Midbrain (tissue), 1 donor: ENCODE results near the gene SNX27.
"Not testable (repeated sequence)": the region's sequence is repeated elsewhere in the genome, so short reads cannot be mapped to it uniquely, and the experiment has no call there.

Source experiments
- DNase-seq: peaks from one replicate; lab custom pipeline; 2025; lab: John Stamatoyannopoulos, UW

The SNX27 gene

GRCh38 chr1:151721788-151722510 is 110.1 kb downstream of the SNX27 start:
- no peak for DNase-seq

GRCh38 chr1:151723726-151724370 is 112.0 kb downstream of the SNX27 start:
- DNase-seq = no peak

DNA sequence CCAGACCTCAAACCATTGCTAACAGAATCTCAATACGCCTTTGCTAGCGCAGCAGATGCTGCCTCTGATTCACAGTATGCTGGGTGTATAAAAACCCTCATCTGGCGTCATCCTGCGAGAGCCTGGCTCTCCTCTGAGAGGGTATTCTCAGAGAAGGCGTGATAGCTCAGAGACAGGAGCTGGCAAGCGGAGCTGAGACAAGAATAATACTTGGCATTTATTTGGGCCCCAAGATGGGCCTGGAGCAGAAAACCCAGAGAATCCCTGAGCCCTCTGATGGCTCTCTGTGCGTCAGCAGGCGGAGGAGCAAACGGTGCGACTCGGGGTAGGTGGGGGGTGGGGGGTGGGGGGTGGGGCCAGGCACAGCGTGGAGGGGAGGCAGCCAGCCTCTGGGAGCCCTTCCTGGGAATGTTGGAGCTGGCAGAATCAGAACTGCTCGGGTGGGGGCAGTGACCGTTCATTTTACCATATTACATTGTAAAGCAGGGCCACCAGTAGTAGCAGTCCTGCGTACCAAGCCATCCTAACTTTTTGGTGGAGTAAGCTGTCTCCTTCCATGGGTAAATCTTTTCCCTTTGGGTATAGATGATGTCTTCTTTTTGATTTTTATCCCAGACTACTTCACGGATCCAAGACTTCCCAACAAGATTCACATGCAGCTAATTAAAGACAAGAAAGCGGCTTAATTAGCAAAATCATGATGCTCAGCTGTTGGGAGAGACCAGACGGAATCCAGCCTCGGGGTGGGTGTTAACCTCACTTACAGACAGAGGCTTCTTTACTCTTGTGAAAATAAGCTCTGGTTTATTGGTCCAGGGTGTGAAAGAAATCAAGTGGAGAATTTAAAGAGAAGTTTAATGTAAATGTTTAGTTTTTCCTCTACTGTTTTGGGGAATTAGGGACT is 116.6 kb downstream of the SNX27 start:
- DNase-seq = peak; percentile 36

- no peak for DNase-seq
Observed at GRCh38 chr1:151729157-151729965, 117.5 kb downstream of the SNX27 start.

- no peak for DNase-seq
Observed at GRCh38 chr1:151729966-151730291, 118.1 kb downstream of the SNX27 start.

DNA sequence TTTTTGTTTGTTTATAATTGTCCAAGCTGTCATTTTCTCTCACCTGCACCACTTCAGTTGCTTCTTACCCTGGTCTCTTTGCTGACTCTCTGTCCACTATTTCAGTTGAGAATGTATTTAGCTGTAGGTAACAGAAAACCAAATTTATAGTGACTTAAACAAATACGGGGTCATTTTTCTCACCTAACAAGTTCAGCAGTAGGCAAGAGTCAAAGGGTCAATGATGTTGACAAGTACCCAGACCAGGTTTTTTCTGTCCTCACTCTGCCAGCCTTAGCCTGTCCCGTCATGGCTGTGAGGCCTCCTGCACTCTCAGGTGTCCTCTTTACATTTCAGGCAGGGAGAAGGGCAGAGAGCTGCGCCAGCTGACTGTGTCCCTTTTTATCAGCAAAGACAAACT is 121.3 kb downstream of the SNX27 start:
- no peak for DNase-seq

DNA sequence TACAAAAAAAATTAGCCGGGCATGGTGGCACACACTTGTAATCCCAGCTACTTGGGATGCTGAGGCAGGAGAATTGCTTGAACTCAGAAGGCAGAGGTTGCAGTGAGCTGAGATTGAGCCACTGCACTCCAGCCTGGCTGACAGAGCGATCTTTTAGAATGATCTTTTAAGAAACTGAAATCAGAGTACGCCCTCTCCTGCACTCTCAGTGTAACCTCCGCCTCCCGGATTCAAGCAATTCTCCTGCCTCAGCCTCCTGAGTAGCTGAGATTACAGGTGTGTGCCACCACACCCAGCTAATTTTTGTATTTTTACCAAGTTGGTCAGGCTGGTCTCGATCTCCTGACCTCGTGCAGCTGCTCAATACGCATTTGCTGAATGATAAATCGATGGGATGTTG is 122.1 kb downstream of the SNX27 start:
- not testable (repeated sequence) for DNase-seq

DNA sequence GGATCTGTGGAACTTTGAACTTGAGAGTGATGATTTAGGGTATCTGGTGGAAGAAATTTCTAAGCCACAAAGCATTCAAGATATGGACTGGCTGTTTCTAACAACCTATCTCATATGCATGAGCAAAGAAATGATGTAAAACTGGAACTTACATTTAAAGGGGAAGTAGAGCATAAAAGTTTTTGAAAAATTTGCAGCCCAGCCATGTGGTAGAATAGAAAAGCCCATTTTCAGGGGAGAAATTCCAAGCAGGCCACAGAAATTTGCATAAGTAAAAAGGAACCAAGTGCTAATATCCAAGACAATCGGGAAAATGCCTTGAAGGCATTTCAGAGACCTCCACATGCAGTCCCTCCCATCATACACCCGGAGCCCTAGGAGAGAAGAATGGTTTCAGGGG is 125.2 kb downstream of the SNX27 start:
- no peak for DNase-seq

DNA sequence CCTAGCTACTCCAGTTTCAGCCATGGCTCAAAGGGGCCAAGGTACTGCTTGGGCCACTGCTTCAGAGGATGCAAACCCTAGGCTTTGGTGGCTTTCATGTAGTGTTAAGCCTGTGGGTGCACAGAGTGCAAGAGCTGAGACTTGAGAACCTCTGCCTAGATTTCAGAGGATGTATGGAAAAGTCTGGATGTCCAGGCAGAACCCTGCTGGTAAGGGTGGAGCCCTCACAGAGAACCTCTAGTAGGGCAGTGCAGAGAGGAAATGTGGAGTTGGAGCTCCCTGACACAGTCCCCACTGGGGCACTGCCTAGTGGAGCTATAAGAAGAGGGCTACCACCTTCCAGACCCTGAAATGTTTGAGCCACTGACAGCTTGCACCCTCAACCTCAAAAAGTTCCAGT is 125.6 kb downstream of the SNX27 start:
- no peak for DNase-seq

DNA sequence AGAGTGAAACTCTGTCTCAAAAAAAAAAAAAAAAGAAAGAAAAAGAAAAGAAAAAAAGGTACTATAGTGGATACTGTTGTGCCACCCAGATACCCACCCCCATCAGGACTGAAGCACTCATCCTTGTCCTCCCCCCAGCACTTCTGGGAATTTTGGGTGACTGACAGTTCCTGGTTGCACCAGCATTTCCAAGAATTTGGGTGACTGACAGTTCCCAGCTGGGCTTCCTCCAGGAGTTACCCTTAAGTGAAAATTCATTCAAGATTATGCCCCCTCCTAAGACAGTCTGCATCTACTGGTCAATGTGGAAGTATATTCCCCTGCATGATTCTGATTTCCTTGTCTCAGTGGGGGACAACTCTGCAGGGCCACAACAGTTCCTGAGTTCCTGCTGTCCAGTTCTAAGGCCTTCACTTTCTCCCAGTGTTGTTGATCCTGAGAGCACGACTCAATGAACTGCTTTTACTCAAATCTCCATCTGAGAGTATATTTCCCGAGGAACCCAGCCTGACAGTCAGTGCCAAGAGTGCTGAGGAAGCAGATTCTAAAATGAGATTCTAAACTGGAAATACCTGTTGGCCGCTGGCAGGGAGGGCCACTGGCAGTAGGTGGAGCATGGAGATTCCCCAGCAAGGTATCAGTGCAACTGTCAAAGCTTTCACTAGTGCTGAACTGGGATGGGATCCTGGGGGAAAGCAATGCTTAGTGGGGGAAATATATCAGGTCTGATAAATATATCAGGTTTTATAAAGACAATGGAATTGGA is 127.9 kb downstream of the SNX27 start:
- DNase-seq = no peak

DNA sequence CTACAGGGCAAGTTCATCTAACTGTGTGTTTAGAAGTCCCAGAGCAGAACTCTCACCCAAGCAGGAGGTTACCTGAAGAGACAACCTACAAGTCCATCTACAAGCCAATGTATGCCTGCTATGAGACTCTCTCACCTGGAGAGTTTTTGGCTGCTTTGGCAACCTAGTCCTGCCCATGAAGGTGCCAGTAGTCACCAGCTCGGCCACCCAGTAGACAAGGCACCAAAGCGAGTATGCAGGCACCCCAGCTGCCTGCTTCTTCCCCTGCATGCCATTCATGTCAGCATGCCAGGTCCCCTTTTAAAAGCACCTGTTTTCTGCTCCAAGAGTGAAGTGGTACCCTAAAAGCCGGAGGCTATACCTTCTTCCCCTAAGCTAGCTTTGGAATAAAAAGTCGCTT is 129.7 kb downstream of the SNX27 start:
- DNase-seq = no peak
